IPS-18c (cell line): Measurements from ENCODE around the gene APP.
"Not testable (repeated sequence)": the region's sequence is repeated elsewhere in the genome, so short reads cannot be mapped to it uniquely, and the experiment has no call there.

Source experiments
- H3K4me3 ChIP-seq: 2 replicates; pipeline ENCODE4 v1.7.0; 2013; ENCODE audit warnings: low read depth, mild to moderate bottlenecking, low read length, moderate library complexity; ENCODE audit not compliant: insufficient read depth
- H3K9me3 ChIP-seq: one replicate; pipeline ENCODE4 v1.6.1; 2013; ENCODE audit warnings: mild to moderate bottlenecking, low read length, moderate library complexity; ENCODE audit not compliant: control insufficient read depth, insufficient read depth

The APP gene

DNA sequence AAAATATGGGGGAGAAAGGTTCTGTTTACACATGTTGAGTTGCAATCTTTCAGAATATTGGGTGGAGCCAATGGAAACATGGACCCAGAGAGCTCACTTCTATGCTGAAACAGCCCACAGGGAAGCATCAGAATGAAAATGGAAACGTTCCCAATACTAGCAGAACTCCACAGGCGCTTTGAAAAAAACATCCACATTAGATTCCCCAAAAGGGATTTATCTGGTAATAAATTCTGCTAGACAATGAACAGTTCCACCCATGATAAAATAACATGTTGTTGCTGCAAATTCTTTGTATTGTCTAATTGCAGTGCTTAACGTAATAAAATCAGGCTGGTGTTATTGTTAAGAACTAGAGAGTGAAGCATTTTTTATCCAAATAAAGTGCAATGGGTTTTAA, 238.8 kb downstream of the APP start:
- Histone ChIP-seq H3K9me3 (no peaks in the 10 kb centered on the region), H3K4me3 (no peak overlapping the region)

DNA sequence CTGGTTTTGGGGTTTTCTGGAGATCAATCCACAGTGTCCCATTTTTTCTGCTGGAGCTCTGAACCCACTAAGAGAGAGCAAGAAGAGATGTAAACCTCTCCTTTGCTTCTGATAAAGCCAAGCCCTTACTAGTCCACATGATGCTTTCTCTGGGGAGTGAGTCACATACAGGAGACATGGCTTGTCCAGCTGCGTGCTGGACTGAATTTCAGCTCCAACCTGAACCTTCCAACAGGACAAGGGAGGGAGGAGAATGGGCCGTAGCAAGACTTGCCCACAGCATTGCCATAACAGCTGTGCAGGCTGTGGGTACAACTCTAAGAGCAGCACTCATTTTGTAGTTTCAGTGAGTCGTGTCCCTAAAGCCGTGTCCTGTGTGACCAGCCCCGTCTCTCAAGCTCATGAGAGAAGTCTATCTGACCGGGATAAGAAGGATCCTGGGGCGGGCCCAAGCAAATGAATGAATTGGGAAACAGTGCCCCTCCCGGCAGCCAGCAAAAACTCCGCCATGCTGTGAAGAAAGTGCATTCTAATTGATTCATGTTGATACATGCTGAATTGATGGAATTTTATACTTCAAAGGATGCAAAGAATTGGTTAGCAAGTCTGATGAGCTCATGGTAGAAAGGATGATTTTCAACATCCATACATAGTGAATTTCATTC, 240.6 kb downstream of the APP start:
- Histone ChIP-seq H3K4me3 (no peak overlapping the region), H3K9me3 (no peaks in the 10 kb centered on the region)

DNA sequence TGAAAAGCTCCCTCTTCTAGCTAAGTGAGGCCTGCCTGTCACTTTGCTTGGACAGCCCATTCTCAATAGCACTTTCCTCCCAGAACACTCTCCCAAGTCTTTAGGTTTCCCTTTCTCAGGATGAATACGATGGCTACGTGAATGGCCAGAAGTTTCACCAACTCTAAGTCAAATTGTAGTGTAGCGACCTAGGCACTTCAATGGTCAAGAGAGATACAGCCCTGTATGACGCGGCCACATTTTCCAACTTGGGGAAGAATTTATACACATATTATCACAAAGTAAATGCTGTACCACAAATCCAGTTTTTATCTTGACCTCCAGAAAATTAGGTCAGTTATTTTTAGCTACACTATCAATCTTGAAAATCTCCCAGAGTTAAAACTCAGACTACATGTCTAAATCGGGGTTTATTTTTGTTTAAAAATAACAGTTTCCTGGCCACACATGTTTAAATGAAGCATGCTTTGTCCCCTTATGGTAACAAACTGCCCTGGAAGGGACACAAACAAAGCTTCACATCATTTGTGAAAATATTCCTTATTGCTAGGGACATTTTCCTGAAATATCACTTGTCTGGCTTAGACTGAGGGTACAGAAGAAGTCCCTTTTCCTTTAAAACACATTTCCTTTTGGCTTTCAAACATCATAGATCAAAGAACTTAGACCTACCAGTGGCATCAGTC, 243.2 kb downstream of the APP start:
- H3K4me3 ChIP-seq, result no peak overlapping the region
- no peaks in the 10 kb centered on the region for H3K9me3 ChIP-seq

- Histone ChIP-seq H3K4me3 (no peak overlapping the region), H3K9me3 (no peaks in the 10 kb centered on the region)
Observed at GRCh38 chr21:25925936-25926335, 244.6 kb downstream of the APP start.

GRCh38 chr21:25925064-25925800, 245.3 kb downstream of the APP start:
- Histone ChIP-seq H3K9me3 (no peaks in the 10 kb centered on the region), H3K4me3 (no peak overlapping the region)

GRCh38 chr21:25918152-25918551, 252.4 kb downstream of the APP start:
- not testable (repeated sequence) for H3K9me3 ChIP-seq

GRCh38 chr21:25916226-25916625, 254.3 kb downstream of the APP start:
- Histone ChIP-seq H3K9me3 (no peaks in the 10 kb centered on the region), H3K4me3 (no peak overlapping the region)

More at GRCh38 chr21:25918152-25918551, 252.4 kb downstream of the APP start:
- H3K4me3 ChIP-seq, result not testable (repeated sequence)

GRCh38 chr21:25913479-25913878, 257.1 kb downstream of the APP start:
- no peak overlapping the region for H3K4me3 ChIP-seq

GRCh38 chr21:25912402-25912746, 258.2 kb downstream of the APP start:
- Histone ChIP-seq H3K9me3 (no peaks in the 10 kb centered on the region), H3K4me3 (no peak overlapping the region)

More at GRCh38 chr21:25913479-25913878, 257.1 kb downstream of the APP start:
- H3K9me3 ChIP-seq, result no peaks in the 10 kb centered on the region

DNA sequence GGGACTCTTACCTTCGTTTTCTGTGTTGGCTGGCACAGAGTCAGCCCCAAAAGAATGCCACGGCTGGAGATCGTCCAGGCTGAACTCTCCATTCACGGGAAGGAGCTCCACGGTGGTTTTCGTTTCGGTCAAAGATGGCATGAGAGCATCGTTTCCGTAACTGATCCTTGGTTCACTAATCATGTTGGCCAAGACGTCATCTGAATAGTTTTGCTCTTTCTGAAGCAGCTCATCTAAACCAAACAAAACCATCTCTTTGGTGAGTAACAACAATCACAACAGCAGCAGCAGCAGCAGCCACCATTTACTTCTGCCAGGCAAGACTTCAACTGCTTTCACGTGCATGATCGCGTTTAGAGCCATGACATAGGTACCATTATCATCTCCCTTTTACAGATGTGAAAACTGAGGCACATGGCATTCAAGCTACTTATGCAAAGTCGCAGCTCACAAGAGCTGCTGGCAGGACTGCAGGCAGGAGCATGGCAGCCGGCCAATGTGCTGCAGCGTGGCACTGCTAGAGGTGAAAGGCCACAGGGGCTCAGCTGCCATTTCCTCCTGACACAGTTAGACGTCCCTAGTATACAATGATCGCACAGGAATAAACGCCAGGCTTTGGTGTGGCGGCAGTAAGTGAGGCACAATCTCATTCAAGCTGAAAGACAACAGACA, 258.7 kb downstream of the APP start:
- H3K9me3 ChIP-seq, result no peaks in the 10 kb centered on the region
- H3K4me3 ChIP-seq, result no peak overlapping the region

- H3K4me3 ChIP-seq, result no peak overlapping the region
- no peaks in the 10 kb centered on the region for H3K9me3 ChIP-seq
Observed at GRCh38 chr21:25910809-25911208, 259.8 kb downstream of the APP start.

DNA sequence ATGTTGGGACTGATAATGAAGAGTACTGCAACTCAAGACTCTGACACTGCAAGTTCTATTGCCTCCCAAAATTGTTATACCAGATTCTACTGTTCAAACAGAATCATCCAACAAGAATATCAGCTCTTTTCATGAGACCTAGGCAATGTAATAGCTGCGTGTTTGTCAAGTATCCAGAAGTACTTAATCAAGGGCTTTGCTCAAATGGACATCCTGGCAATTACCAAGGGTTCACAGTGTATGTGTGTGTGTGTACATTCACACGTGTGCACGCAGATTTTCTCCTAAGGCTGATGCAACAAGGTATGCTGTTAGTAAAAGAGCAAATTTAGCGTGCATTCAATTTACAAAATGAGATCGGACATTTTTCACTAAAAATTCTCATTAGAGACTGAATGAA, 261.2 kb downstream of the APP start:
- no peak overlapping the region for H3K4me3 ChIP-seq

GRCh38 chr21:25908495-25908894, 262.1 kb downstream of the APP start:
- no peak overlapping the region for H3K4me3 ChIP-seq
- no peaks in the 10 kb centered on the region for H3K9me3 ChIP-seq

More for the DNA sequence above, 261.2 kb downstream of the APP start:
- H3K9me3 ChIP-seq, result no peaks in the 10 kb centered on the region

GRCh38 chr21:25907573-25908275, 262.8 kb downstream of the APP start:
- H3K9me3 ChIP-seq, result no peaks in the 10 kb centered on the region
- H3K4me3 ChIP-seq, result no peak overlapping the region

DNA sequence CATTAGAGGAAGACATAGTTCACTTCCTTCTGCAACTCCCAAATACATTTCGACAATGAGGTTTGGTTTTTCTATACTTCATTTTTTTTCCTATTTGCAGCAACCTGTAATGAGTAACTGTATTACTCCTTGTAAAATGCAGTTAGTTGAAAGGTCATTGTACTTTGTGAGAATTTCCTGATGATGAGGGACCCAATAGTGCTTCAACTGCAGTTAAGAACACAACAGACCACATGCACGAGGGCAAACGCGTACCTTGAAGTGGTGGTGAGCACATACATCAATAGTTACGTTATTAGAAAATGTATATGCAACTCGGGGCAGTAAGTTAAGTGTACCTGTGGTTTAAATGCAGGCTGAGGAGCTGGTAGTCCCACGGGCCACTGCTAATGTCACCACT, 264.0 kb downstream of the APP start:
- no peaks in the 10 kb centered on the region for H3K9me3 ChIP-seq
- H3K4me3 ChIP-seq, result no peak overlapping the region

DNA sequence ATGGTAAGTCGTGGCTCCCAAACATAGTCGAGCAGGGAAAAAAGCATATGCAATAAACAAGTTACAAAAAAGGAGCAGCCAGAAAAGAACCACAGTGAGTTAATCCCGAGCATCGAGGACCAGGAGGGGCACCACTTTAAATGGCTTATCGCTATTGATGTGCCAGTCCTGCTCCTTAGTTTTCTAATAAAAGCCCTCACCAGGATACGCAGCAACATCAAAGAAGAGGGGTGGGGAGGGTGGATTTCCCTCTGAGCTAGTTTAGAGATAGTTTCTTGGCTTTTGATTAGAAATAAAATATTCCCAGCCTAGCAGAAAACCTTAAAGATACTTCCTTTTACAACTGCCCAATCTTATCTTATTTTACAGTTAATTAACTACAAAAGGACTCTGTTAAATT, 265.4 kb downstream of the APP start:
- H3K9me3 ChIP-seq, result no peaks in the 10 kb centered on the region

DNA sequence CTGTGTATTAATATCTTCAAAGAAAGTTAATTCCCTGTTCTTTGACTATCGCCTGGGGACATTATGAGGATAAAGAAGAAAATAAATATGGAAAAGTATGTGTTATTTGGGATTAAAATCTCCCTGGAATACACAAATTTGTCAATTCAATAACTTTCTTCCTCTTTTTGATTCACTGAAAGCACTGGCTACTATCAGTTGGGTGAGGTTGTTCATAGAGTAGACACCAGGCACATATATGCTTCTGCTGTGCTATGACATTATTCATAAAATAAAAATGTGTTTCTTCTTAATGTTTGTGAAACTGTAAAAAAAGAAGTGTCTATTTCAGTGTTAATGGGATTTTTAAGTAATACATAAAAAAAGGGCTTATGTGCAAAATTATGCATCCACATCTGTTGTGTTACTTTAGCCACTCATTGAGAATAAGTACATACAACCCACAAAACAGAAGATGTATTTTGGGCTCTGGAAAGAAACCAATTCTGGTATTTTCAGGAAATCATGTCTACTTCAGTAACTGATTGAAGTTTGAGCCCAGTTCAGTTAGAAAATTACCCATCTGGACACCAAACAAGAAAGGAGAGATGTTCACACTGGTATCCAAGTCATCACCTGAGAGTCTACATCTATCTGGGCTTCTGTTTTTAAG, 266.4 kb downstream of the APP start:
- H3K9me3 ChIP-seq, result no peaks in the 10 kb centered on the region
- no peak overlapping the region for H3K4me3 ChIP-seq

More for the DNA sequence above, 265.4 kb downstream of the APP start:
- H3K4me3 ChIP-seq, result no peak overlapping the region
